ENCODE data around the gene TARBP1.
A peak's percentile ranks its signal among the peaks of the same experiment; 100 is the strongest.
"Not testable (repeated sequence)": the region's sequence is repeated elsewhere in the genome, so short reads cannot be mapped to it uniquely, and the experiment has no call there.

TARBP1 gene

GRCh38 chr1:234375672-234376071 is 103.3 kb downstream of the TARBP1 start:
- no peak for DNase-seq

GRCh38 chr1:234373959-234374254 is 105.1 kb downstream of the TARBP1 start:
- DNase-seq: no peak

GRCh38 chr1:234373064-234373958 is 105.7 kb downstream of the TARBP1 start, which contains the start of gene COA6:
Gene COA6, plus strand, starts transcription at chr1:234373456. Its CDS starts 11 bp downstream, at chr1:234373467.
- DNase-seq: peak; percentile 98

- no peak for DNase-seq
These were observed 106.8 kb downstream of the TARBP1 start for GRCh38 chr1:234372011-234372757.

- DNase-seq: no peak
These were observed 107.6 kb downstream of the TARBP1 start for GRCh38 chr1:234371414-234371813.

GRCh38 chr1:234369784-234370183 is 109.2 kb downstream of the TARBP1 start:
- no peak for DNase-seq

- DNase-seq: no peak
These were observed 109.9 kb downstream of the TARBP1 start for GRCh38 chr1:234369033-234369430.

- DNase-seq: no peak
These were observed 110.5 kb downstream of the TARBP1 start for GRCh38 chr1:234368320-234369032.

GRCh38 chr1:234362558-234362957 is 116.4 kb downstream of the TARBP1 start:
- no peak for DNase-seq

- no peak for DNase-seq
These were observed 117.8 kb downstream of the TARBP1 start for GRCh38 chr1:234361102-234361603.

- DNase-seq: no peak
These were observed 121.1 kb downstream of the TARBP1 start for GRCh38 chr1:234357831-234358230.

GRCh38 chr1:234356615-234357269 is 122.2 kb downstream of the TARBP1 start:
- DNase-seq: not testable (repeated sequence)

GRCh38 chr1:234355782-234356510 is 123.0 kb downstream of the TARBP1 start:
- no peak for DNase-seq

- DNase-seq: no peak
These were observed 130.0 kb downstream of the TARBP1 start for GRCh38 chr1:234348964-234349363.

GRCh38 chr1:234345237-234345636 is 133.7 kb downstream of the TARBP1 start:
- DNase-seq: no peak

GRCh38 chr1:234342774-234343173 is 136.2 kb downstream of the TARBP1 start:
- DNase-seq: no peak

Data from NCI-H1048 (cell line).